ENCODE results near the gene GUCY2F.

The GUCY2F gene

GRCh38 chrX:109327251-109327650 lies 154.6 kb downstream of the GUCY2F start:
- TF ChIP-seq CTCF (IDR thresholded peaks at IDR 0.05; ENCODE audit: low read length, missing control alignments) = no peak
- no peak for DNase-seq (ENCODE audit: low read depth)
- no peak overlapping the region for H3K4me3 ChIP-seq (replicated peaks; ENCODE audit: low read depth, low read length)

Data from fibroblast of pulmonary artery (primary cell).